ENCODE measurements around the gene FAM20A.
A peak's percentile ranks its signal among the peaks of the same experiment; 100 is the strongest.

Gene FAM20A

DNA sequence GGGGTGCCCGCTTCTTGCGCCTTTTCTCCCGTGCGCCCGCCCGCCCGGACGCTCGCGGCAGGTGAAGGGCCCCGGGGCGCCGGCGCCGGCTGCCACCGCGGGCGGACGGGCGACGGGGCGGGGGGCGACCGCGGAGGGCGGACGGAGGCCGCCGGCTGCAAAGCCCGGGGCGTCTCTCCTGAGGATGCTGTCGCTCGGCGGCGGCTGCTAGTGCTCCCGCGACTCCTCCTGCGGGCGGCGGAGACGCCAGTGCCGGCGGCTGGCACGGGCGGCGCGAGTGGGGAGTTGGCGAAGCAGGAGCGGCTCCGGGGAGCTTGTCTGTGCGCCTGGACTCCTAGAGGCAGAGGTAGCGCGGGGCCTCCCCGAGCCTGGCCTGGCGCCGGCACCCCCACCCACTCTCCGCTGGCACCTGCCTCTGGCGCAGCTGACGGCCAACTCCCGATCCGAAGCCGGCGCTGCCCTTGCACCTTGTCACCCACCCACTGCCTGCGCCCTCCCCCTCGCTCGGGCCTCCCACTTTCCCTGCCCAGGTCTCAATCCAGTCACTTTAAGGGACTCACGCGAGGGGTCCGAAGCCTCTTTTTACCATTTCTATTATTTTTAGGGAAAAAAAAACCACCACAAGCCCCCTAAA is at the start of gene FAM20A:
Gene FAM20A, minus strand, starts transcription at position 437 of the 634 bp plus-strand sequence. CDS start 701 bp downstream, outside the sequence.
- DNase-seq: no peak

DNA sequence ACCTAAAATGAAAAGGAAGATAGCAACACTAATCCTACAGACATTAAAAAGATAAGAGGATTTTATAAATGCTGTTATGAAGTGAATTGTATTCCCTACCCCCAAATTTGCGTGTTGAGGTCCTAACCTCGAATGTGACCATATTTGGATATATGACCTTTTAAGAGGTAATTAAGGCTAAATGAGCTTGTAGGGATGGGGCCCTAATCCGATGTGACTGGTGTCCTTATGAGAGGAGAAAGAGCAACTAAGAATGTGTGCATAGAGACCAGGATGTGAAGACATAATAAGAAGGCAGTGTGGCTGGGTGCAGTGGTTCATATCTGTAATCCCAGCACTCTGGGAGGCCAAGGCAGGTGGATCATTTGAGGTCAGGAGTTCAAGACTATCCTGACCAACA is 48.2 kb upstream of the FAM20A start:
- no peak for DNase-seq

DNA sequence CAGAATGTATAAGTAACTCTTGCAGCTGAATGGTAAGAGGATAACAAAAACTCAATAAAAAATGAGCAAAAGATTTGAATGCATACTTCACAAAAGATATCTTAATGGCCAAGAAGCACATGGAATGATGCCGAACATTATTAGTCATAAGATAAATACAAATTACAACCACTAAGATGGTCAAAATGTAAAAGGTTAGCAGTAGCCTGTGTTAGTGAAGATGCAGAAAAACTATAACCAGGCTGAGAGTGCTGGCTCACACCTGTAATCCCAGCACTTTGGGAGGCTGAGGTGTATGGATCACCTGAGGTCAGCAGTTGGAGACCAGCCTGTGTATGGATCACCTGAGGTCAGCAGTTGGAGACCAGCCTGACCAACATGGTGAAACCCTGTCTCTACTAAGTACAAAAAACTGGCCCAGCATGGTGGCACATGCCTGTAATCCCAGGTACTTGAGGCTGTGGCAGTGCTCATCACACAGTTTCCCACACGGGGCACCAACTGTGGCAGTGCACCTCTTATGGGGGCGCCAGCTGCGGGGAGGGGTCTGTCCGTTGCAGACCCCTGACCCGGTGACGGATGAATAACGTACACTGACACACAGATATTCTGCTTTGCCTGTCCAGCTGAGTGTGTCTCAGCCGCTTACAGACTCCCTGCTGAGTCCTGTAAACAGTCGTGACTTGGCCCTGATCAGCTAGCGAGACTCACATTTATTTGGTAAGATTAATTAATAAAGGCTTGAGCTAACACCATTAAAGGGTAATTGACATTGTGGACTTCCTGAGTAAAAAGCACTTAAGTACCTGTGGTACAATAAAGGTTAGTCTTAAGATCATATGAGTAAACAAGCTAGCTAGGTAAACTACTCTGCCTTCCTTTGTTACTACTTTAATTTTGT is 45.7 kb upstream of the FAM20A start:
- no peak for DNase-seq

DNA sequence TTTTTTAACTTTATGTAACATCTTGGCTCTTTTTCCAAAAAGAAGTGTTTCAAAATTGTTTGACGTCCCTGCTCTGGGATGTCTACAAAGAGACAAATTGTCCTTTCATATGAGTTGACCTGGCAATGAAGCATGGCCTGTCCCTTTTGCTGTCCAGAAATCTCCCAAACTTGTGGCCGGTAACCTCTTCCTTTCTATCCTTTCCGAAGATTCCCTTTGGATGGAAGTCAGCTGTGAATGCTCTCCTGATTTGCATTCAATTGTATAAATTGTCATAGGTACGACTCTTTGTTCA is 40.9 kb upstream of the FAM20A start:
- no peak for DNase-seq

DNA sequence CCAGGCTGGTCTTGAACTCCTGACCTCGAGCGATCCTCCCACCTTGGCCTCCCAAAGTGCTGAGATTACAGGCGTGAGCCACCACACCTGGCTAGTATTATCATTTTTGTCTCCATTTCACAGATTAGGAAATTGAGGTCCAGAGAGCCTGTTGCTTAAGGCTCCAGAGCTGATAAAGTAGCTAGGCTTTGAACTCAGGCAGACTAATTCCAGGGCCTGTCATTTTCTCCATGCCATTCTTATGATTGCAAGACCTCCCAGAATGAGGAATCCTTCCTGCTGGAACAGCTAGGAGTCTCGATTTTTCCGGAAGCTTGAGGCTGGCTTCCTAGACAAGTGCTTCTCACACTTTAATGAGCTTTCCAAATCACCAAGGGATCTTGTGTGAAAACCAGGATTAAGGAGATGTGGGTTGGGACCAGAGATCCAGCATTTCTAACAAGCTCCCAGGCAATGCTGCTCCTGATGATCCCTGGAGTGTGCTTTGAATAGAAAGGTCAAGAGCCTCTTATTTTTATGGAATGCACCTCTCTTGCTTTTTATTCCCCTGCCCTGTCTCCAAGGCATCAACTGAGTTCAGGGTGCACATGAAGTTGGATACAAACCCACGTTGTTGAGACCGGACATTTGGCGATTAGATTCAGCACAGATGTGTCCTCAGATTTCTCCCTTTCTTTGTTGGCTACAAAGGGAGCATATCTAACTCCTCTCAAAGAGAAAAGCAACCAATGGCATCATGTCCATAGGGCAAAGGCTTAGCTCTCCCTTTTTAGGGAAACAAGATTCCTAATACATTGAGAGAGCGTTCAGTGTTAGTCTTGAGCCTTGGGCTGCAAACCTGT is 40.3 kb upstream of the FAM20A start:
- DNase-seq: no peak

DNA sequence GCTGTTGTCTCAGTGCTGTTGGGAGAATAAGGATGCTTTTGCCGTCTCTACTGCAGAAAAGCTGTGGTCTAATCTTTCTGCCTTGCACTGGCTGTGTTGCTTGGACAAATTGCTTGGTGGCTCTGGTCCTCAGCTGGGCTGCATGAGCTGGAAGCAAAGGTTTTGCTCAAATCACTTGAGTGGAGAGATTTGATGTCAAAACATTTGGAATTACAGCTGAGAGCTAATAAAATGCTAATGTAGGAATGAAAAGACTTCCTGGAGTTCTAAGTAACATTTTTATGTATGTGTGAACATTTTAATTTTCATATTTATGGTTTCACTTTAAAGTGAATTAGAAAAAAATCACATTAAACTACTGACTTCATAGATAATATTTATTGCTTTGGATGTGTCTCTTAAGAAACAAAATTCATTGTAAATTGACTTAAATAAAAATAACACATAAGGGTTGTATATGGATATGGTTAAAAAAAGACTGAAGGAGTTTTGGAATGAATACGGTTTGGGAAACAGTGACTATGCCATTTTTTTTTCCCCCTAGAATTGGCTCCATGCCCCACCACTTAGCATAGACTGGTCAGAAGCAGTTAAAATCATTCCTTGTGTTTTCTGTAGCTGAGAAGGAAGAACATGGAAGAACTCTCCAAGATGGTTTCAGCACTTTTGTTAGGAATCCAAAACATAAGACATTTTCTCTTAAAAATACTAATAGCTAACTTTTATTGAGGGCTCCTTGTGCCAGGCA is 39.2 kb upstream of the FAM20A start:
- no peak for DNase-seq

DNA sequence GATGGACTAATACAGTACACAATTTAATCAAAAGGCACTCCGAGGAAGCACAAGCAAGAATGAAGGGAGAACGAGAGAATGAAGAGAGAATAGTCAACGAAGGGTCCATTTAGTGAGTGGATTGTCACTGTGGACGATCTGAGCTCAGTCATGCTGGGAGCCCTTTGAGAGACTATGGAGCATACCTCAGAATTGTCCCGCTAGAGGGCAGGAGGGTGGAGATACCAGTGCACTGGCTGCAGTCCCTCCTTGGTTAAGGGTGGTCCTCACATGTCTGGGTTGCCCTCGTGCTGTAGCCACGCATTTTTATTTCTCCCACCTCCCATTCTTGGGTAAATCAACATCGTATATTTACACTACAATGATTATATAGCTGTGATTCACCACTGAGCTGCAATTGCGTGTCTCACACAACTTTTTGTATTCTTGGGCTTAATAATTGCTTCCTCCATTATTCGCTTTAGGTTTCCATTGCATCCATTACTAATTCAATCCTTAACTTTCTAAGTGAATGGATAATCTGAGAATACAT is 33.2 kb upstream of the FAM20A start:
- no peak for DNase-seq

DNA sequence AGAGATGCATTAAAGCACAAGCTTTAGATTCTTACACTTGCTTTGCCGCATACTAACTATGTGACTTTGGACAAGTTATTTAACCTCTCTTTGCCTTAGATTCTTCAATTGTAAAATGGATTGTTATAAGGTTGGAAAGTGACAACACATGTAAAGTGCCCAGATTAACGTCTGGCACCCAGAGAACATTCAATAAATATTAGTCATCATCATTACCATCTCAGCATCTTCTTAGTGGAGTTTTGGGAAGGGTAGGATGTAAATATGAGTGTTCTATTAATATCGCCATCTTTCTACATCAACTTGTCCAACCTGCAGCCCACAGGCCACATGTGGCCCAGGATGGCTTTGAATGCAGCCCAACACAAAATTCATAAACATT is 27.4 kb upstream of the FAM20A start:
- no peak for DNase-seq

DNA sequence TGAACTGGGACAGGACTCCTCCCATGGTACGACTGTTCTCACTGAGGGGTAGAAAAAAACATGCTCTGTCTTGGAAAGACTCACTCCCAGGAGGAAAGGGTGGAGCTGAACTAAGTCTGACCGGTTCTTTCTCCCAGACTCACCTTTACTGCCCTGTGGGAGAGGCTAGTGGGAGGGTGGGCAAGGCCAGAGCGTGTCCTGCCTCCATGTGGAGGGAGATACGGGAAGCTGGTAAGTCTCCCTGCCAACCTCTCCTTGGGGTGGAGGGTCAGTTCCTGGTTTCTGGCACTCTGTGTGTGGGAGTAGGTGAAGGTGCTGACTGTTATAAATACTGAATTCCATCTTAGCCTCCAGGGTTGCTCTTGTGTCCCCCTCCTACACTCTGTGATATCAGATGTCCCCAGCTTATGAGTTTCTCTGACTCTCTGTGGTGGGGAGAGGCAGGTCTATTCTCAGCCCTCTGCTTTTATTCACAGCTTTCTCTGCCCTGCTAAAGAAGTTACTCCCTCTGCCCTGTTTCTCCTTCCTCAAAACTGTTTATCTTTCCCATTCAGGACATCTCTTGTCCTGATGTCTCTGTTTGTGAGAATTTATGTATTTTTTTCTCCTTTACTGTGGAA is 26.9 kb upstream of the FAM20A start:
- no peak for DNase-seq

DNA sequence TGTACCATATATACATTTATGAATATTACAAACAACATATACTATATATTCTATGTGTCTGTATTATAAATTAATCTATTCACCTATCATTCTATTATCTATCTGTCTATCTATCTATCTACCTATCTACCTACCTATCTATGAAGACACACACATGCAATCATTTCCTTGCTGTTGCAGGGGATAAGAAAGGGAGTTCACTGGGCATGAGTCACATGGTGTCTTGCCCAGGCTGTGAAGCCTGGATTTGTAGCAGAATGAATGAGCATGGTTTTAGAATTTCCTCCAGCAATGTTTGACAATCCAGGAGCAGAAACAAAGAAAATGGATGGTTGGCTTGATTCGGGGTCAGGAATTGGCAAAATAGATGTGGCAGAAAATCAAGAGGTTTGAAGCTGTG is 23.2 kb upstream of the FAM20A start:
- no peak for DNase-seq

DNA sequence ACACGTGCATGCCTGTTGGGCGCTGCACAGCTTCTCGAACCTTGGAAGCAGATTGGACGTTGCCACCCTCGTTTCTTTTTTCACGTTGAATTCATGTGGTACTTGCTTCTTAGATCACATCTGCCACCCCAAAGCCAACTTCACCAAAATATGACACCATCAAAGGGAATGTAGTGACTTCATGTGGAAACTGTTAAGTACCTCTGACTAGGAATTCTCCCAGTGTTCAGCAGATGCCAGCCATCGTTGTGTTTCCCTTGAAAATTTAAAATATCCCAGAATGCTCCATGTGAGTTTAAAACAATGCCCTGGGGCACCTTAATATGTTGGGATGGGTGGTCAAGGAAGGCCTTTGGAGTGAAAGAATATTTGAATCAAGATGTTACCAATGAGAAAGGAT is 22.6 kb upstream of the FAM20A start:
- no peak for DNase-seq

DNA sequence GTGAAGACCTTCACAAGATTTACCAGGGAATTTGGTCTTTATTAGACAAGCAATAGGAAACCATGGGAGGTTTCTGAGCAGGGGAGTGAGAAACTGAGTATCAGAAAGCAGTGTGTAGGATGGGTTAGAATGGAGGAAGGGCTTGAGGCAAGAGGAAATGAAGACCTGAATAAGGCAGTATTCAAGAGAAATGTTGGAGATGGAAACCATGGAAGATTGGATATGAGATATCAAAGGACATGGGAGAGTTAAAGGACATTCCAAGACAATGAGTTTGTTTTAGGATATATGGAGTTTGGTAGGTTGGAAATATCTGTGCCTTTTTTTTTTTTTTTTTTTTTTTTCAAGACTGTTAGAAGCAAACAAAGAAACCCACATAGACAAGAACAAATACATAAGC is 21.3 kb upstream of the FAM20A start:
- DNase-seq: no peak

DNA sequence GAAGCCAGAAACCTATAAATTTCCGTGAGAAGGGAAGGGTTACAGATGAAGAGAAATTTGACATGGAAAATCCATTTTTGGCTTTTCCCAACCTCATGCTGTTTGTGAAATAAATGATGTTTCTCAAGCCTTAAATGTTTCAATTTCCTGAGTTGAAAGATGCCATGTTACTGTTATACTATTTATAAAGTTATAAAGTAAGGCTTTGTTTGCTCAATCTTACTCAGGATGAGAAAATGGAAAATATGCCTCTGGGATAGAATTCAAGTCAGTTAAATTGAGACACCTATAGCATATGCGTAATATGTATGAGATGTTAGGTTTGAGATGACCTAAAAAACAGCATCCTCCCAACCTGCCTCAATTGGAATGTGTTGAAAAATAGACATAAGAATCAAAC is 19.9 kb upstream of the FAM20A start:
- DNase-seq: no peak

DNA sequence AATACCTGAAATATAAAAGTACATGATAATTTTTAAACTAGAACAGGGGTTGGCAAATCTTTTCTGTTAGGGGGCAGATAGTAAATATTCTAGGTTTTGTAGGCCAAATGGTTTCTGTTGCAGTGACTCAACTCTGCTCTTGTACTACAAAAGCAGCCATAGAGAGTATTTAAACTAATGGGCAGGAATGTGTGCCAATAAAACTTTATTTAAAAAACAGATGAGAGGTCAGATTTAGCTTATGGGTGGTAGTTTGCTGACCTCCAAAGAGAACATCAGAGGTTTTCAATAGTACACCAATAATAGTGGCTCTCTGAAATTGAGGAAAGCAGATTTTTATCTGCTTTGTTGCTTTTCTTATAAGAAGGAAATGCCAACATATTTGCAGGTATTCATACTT is 15.2 kb upstream of the FAM20A start:
- DNase-seq: no peak

DNA sequence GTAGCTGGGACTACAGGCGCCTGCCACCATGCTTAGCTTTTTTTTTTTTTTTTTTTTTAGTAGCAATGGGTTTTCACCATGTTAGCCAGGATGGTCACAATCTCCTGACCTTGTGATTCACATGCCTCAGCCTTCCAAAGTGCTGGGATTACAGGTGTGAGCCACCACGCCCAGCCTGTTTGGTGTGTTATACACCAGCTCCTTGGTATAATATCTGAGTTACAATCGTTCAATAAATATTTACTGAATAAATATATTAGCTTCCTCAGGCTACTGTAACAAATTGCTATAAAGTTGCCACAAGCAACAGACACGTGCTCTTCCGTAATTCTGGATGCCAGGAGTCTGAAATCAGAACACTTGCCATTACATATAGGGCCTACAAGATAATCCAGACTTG is 13.6 kb upstream of the FAM20A start:
- DNase-seq: no peak

DNA sequence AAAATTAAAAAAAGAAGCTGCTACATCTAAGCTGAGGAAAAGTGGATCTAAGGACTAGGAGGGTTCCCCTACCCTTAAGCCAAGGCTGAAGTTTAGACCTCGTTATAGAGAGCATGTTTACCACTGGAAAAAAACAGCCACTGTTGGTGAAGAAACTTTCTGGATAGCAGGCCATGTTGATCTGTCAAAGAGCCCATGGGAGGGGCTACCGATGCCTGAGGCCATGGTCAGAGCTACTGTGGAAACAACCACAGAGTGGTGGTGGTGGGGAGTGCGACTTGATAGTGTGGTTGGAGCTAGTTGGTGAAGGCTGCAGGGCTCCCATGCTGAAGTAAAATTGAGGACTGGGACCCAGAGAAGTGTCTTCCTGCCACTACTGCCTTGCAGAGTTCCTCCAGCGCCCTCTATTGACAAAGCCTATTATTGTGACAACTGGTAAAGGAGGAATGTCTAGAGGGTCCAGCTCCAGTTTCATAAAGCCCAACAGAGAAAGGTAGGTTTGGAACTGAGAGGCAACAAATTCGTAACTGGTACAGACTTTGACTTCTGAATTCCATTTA is 12.7 kb upstream of the FAM20A start:
- peak; percentile 8 for DNase-seq

DNA sequence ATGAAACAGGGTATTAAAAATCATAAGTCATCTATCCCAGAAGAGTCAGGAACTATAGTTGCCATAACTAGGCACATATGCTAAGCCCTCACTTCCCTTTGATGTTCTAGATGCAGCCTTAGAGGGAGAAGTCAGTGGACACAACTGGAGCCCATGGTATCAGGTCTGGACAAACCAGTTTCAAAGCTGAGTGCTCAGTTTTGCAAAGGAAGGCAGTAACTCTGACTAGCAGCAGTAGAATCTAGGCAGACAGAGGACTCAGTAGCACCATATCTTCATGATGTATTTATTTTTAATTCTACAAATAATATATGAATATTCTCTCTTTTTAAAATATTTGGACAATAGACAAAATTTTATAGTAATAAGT is 11.7 kb upstream of the FAM20A start:
- DNase-seq: no peak

DNA sequence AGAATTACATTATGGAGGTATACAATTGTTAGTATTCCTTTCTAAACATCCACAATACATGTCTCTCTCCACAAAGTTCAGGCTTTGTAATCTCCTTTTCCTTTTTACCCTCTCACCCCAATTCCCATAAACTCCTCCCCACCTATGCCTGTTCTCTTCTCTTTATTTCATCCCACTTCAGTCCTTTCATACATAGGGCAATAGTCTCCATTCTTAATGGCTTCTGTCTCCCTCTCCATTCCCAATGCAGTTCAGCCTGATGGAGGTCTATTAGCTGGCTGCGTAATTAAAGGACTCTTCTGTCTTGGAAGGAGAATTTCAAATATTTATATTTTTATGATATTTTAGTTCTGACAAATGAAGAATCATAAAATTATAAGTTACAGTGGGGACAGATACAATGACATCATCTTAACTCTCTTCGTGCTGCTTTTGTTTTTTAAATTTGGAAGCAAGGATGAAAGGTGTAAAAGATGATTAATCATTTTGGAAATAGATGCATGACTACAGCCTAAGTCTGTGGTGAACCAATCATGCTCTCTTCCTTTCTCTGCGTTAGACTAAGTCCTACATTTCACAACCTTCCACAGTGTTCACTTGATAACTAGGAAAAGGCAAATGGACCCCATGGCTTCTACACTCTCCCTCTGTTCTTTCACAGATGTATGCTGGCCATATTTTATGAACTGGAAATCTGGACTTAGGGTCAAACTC is 11.2 kb upstream of the FAM20A start:
- DNase-seq: no peak

DNA sequence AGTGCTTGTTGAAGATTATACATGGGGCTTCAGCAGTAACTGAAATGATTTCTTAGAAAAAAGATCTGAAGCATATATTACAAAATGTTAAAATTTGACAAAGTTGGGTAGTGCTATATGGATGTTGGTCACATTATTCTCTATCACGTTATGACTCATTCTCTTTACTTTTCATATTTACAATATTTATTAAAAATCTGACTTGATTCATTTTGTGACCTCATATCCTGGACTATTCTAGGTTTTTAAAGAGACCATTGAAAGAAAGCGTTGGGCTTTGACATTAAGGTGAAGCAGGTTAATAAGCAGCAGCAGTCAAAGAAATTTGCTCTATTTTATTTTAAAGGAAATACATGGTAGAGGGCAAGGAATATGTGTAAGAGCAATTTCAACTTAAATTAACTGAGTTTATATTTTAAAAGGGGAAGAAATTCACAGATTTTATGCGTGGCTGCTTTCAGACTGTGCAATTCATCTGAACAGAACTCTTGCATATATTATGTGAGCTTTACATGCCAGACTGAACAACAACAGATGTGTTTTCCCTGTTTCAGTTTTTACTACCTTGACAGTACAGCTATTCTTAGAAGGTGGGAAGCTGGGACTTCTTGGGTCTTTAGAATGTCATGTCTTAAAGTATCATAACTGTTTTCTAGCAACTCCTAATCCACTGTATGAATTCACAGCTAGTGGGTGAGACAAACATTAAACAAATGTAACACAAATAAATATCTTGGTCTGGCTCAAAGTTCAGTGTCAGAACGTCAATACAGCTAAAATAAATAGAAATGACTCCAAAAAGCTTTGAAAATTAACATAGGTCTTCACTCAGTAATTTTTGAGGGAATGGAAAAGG is 10.4 kb upstream of the FAM20A start:
- no peak for DNase-seq

DNA sequence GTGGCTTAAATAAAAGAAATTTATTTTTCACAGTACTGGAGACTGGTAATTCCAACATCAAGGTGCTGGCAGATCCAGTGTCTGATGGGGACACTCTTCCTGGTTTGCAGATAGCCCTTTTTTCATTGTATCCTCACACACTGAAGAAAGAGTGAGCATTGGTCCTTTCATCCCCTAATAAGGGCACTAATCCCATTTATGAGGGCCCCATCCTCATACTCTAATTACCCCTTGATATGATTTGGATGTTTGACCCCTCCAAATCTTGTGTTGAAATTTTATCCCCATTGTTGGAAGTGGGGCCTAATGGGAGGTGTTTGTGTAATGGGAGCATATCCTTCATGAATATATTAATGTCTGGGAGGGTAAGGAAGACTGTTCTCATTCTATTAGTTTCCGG is 9.4 kb upstream of the FAM20A start:
- no peak for DNase-seq
